AG04449 (cell line): ENCODE results near the gene CFAP97D2.
A peak's percentile ranks its signal among the peaks of the same experiment; 100 is the strongest.
"Not testable (repeated sequence)": the region's sequence is repeated elsewhere in the genome, so short reads cannot be mapped to it uniquely, and the experiment has no call there.

Source experiments
- CTCF ChIA-PET: fragments of 350-600 bp; formaldehyde crosslinking; extraction: SDS; loops from one replicate; lab custom pipeline; 2021; ENCODE audit warnings: antibody characterized with exemption; lab: Yijun Ruan, JAX
- POLR2A ChIA-PET: fragments of 400-600, 350-600 bp; formaldehyde crosslinking; extraction: SDS; loops from one replicate; lab custom pipeline; 2020; ENCODE audit warnings: antibody characterized with exemption, inconsistent platforms; lab: Yijun Ruan, JAX
- DNase-seq: peaks from one replicate; pipeline ENCODE4 v3.0.0-alpha.2; 2010; ENCODE audit warnings: low read depth, low spot score
- H3K4me3 ChIP-seq: 2 replicates; pipeline ENCODE4 v1.5.1; 2011; ENCODE audit warnings: low read depth, mild to moderate bottlenecking, control low read depth, low read length
- TF ChIP-seq, protein P1 (sequence below): IDR thresholded peaks from one replicate; pipeline ENCODE4 v1.5.1; 2011; ENCODE audit warnings: mild to moderate bottlenecking, moderate library complexity, low read length, control low read depth, inconsistent platforms; ENCODE audit not compliant: insufficient read depth; ENCODE audit errors: missing control alignments

The CFAP97D2 gene

DNA sequence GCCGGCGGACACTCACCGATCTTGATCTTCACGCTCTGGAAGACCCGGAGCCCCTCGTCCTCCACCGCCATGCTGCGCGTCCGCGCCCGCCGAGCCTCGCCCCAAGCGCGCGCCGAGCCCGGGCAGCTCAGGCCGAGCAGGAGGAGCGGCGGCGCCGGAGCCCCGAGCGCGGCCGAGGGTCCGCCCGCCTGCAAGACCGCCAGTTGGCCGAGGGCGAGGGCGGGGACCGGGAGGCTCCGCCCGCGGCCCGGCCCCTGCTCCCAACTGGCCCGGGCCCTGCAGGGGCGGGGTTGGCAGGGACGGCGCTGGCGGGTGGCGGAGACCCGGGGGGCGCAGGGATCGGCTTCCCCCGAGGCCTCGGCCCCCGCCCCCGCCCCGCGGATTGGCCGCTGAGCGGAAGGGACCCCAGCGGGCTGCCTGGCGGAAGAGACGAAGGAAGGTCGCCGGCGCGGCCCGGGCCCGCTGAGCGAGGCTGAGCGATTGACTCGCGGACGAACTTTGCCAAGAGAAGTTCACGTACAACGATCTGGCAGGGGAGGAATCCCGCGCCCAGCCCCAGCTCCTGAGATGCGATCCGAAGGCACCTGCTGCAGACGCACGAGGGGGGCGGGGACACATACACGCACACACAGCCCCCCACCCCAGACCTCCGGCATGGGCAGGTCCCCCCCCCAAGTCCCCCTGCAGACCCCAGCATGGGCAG is 46.5 kb upstream of the CFAP97D2 start, which contains the start of gene RASA3:
TSS of gene RASA3 (minus strand) at position 205 of the 703 bp plus-strand sequence. CDS start at position 71, 134 bp downstream.
- TF ChIP-seq, protein P1, sequence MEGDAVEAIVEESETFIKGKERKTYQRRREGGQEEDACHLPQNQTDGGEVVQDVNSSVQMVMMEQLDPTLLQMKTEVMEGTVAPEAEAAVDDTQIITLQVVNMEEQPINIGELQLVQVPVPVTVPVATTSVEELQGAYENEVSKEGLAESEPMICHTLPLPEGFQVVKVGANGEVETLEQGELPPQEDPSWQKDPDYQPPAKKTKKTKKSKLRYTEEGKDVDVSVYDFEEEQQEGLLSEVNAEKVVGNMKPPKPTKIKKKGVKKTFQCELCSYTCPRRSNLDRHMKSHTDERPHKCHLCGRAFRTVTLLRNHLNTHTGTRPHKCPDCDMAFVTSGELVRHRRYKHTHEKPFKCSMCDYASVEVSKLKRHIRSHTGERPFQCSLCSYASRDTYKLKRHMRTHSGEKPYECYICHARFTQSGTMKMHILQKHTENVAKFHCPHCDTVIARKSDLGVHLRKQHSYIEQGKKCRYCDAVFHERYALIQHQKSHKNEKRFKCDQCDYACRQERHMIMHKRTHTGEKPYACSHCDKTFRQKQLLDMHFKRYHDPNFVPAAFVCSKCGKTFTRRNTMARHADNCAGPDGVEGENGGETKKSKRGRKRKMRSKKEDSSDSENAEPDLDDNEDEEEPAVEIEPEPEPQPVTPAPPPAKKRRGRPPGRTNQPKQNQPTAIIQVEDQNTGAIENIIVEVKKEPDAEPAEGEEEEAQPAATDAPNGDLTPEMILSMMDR: no peak
- ChIA-PET POLR2A (interaction anchor here (0.7 kb wide), 1 partner anchor 67 kb away, joined by 3 read pairs; no protein-coding TSS in a partner anchor), CTCF (no interaction called here)
- no peak for DNase-seq
- peak within 1 kb of the TSS; percentile 89 for H3K4me3 ChIP-seq

DNA sequence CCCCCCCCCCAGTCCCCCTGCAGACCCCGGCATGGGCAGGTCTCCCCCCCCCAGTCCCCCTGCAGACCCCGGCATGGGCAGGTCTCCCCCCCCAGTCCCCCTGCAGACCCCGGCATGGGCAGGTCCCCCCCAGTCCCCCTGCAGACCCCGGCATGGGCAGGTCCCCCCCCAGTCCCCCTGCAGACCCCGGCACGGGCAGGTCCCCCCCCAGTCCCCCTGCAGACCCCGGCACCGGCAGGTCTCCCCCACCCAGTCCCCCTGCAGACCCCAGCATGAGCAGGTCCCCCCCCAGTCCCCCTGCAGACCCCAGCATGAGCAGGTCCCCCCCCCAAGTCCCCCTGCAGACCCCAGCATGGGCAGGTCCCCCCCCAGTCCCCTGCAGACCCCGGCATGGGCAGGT is 45.9 kb upstream of the CFAP97D2 start:
- POLR2A ChIA-PET, DNase-seq, CTCF ChIA-PET, H3K4me3 ChIP-seq: not testable (repeated sequence)

DNA sequence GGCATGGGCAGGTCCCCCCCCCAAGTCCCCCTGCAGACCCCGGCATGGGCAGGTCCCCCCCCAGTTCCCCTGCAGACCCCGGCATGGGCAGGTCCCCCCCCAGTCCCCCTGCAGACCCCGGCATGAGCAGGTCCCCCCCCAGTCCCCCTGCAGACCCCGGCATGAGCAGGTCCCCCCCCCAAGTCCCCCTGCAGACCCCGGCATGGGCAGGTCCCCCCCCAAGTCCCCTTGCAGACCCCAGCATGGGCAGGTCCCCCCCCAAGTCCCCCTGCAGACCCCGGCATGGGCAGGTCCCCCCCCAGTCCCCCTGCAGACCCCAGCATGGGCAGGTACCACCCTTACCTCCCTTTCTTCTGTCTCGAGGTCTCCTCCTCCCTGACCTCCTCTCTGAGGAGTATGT is 45.5 kb upstream of the CFAP97D2 start:
- CTCF ChIA-PET, DNase-seq, POLR2A ChIA-PET: not testable (repeated sequence)

DNA sequence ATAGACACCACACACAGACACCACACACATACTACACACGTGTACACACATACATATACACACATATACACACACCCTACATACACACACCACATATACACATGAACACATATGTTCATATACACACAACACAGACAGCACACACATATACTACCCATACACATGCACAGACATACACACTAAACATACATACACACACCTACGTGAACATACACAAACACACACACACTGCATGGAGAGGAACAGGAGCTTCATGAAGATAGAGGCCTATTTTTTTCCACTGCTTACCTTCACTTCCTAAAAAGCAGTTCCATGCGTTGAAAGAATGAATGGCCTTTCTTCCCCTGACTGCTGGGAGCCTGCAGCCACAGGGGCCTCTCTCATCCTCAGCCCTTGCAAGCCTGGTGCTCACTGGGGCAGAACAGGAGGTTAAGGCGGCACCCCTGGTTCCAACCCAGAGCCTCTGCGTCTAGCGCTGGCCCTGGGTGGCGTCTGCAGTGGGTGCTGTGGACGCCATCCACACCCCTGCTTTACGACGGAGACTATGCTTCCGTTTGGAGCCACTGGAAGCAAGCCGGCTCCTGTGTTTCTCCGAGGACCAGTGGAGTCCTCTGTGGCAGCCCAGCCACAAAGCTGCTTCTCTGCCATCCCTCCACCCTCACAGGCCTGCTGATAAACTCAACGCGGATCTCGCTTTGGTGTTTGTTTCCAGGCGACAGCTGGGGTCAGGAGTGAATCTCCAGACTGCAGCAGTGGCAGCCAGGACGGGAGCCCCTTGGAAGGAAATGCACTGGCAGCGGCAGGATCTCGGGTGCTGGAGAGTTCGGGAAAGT is 44.7 kb upstream of the CFAP97D2 start:
- no peak overlapping the region for H3K4me3 ChIP-seq
- POLR2A ChIA-PET: no interaction called here
- CTCF ChIA-PET: no interaction called here
- TF ChIP-seq, protein P1: no peak
- DNase-seq: no peak

More for the DNA sequence above, 45.5 kb upstream of the CFAP97D2 start:
- not testable (repeated sequence) for H3K4me3 ChIP-seq

DNA sequence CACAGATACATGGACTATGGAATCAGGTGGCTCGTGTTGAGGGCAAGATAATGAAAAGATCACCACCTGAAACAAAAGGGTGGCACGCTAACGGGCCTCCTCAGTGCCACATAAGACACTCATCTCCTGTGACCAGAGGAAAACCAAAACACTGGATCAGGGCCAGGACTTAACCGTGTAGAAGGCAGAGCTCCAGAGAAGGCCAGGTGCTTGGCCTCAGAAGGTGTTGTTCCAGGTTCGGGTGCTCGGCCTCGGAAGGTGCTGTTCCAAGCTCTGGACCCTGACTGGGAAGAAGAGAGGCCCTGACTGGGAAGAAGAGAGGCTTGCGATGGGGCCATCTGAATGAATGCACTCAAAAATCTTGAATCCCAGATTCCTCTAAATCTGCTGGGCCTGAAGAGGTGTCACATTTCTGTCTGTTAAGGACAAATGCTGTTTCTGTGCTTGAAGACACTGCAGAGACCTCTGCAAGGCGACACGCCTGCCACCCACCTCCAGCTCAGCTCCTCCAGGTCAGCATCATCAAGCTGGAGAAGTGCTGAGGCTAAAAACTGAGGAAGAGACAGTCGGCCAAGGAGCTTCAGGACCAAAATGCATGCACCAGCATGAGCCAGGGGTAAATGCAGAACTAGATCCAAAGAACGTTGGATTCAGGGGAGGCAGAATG is 44.0 kb upstream of the CFAP97D2 start:
- DNase-seq: no peak
- TF ChIP-seq, protein P1: no peak
- CTCF ChIA-PET: no interaction called here
- POLR2A ChIA-PET: no interaction called here
- no peak overlapping the region for H3K4me3 ChIP-seq

DNA sequence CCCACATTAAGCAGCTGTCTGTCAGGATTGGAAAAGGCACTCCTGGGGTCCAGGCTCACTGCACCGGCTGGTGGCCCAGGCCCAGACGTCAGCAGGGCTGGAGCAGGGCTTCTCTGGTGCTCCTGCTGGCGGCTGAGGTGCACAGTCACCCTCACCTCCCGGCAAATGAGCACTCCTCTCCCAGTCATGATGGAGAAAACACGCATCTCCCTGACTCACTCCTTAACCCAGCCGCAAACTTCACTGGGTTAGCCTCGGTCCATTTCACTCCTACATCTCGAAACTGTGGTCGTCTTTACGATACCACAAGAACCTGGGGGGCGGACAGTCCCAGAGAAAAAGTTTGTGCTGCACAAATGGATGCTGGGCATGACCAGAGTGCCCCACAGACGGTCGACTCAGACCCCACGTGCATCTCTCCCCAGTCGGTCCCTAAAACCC is 43.3 kb upstream of the CFAP97D2 start:
- no peak for DNase-seq
- H3K4me3 ChIP-seq: no peak overlapping the region
- CTCF ChIA-PET: no interaction called here
- POLR2A ChIA-PET: no interaction called here
- TF ChIP-seq, protein P1: no peak

DNA sequence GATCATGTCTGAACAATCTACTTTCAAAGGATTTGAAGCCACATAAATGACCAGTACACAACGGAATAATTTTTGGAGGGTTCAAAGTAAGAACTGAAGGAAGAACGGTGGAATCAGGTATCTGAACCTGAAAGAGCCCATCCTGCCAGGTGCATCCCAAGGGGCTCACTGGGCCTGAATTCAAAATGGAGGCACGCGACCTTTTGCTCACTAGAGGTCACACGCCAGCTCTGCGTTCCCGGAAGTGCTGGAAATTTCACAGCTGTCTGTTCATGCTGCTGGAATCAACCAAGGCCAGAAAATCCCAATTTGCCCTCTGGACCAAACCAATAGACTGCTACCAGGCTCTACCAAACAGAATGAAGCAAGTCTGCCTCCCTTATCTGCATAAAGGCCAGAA is 42.5 kb upstream of the CFAP97D2 start:
- POLR2A ChIA-PET: no interaction called here

More for the DNA sequence above, 42.5 kb upstream of the CFAP97D2 start:
- CTCF ChIA-PET: no interaction called here
- no peak for DNase-seq
- H3K4me3 ChIP-seq: no peak overlapping the region
- TF ChIP-seq, protein P1: no peak
